ENCODE measurements around the gene CDCP1. TPM values are rescaled to one million over a fixed set of nuclear protein-coding genes. Genes with fewer than 3 reads are reported as not detected.

Gene CDCP1
- total RNA-seq, 1 experiment from 2014 or later = 0.13 TPM

- Histone ChIP-seq H3K4me3 (ENCODE audit: low read depth, low read length, poor library complexity, severe bottlenecking) (no peak overlapping the region), H3K27ac (ENCODE audit: low read depth, low read length, poor library complexity, severe bottlenecking) (no peak overlapping the region), H3K27me3 (replicated peaks; ENCODE audit: insufficient read depth, low read depth, low read length, poor library complexity) (no peaks in the 10 kb centered on the region), H3K4me1 (ENCODE audit: insufficient read depth, low read length, poor library complexity, severe bottlenecking) (no peaks in the 10 kb centered on the region), H3K36me3 (ENCODE audit: insufficient read depth, low read length, poor library complexity, severe bottlenecking) (no peaks in the 10 kb centered on the region), H3K9me3 (ENCODE audit: low read depth, low read length, poor library complexity, severe bottlenecking) (no peaks in the 10 kb centered on the region)
- CTCF ChIA-PET = no interaction called here
- POLR2A ChIA-PET (ENCODE audit: low non-redundant PET) = no interaction called here
- intact Hi-C loops (cut with micrococcal nuclease; ENCODE audit: unreplicated experiment) = no loop called here
- DNase-seq (ENCODE audit: low spot score) = no peak
- no peak for TF ChIP-seq EZH2 (IDR thresholded peaks at IDR 0.05; ENCODE audit: borderline replicate concordance, low read depth, low read length, poor library complexity, severe bottlenecking)
- no peak for TF ChIP-seq CTCF (conservative IDR thresholded peaks at IDR 0.05; ENCODE audit: low read depth, low read length)
- BruUV-seq (replicated peaks) = no TSS peak
These were observed 63.2 kb downstream of the CDCP1 start for GRCh38 chr3:45083023-45083422.

GRCh38 chr3:45082142-45082538 lies 64.0 kb downstream of the CDCP1 start:
- DNase-seq (ENCODE audit: low spot score) = peak; percentile 74

DNA sequence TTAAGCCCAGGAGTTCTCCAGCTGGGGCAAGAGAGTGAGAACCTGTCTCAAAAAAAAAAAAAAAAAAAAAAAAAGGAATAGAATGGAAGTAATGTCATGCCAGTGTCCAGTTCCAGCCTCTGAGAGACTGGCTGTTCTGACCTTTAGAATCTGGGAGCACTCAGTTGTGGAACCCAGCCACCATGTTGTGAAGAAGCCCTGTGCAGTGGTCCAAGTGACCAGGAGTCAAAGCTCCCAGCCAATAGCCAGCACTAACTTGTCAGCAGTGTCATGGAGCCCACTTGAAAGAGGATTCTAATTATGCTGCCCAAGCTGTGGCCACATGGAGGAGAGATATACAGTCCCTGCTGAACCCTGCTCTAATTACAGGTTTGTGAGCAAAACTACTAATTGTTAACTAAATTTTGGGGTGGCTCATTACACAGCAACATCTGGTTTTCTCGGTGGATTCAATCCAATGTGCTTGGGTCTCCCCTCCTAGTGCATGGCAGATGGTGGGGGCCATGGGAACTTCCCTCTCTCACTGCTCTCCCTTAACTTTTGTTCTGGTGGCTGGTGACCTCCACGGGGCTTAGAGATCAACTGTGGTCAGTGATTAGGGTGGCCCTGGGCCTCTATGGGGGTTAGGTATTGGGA lies 64.6 kb downstream of the CDCP1 start:
- Histone ChIP-seq H3K4me1 (ENCODE audit: insufficient read depth, low read length, poor library complexity, severe bottlenecking) (no peaks in the 10 kb centered on the region), H3K27ac (ENCODE audit: low read depth, low read length, poor library complexity, severe bottlenecking) (no peak overlapping the region), H3K9me3 (ENCODE audit: low read depth, low read length, poor library complexity, severe bottlenecking) (no peaks in the 10 kb centered on the region), H3K4me3 (ENCODE audit: low read depth, low read length, poor library complexity, severe bottlenecking) (no peak overlapping the region), H3K27me3 (replicated peaks; ENCODE audit: insufficient read depth, low read depth, low read length, poor library complexity) (no peaks in the 10 kb centered on the region), H3K36me3 (ENCODE audit: insufficient read depth, low read length, poor library complexity, severe bottlenecking) (no peaks in the 10 kb centered on the region)
- BruUV-seq (replicated peaks) = no TSS peak
- TF ChIP-seq EZH2 (IDR thresholded peaks at IDR 0.05; ENCODE audit: borderline replicate concordance, low read depth, low read length, poor library complexity, severe bottlenecking) (no peak), CTCF (conservative IDR thresholded peaks at IDR 0.05; ENCODE audit: low read depth, low read length) (no peak)
- CTCF ChIA-PET = no interaction called here
- DNase-seq (ENCODE audit: low spot score) = no peak
- POLR2A ChIA-PET (ENCODE audit: low non-redundant PET) = no interaction called here
- intact Hi-C loops (cut with micrococcal nuclease; ENCODE audit: unreplicated experiment) = no loop called here

More at GRCh38 chr3:45082142-45082538, 64.0 kb downstream of the CDCP1 start:
- H3K4me3 ChIP-seq (ENCODE audit: low read depth, low read length, poor library complexity, severe bottlenecking) = no peak overlapping the region
- no peaks in the 10 kb centered on the region for H3K27me3 ChIP-seq (replicated peaks; ENCODE audit: insufficient read depth, low read depth, low read length, poor library complexity)
- H3K9me3 ChIP-seq (ENCODE audit: low read depth, low read length, poor library complexity, severe bottlenecking) = no peaks in the 10 kb centered on the region
- CTCF ChIA-PET = no interaction called here
- no TSS peak for BruUV-seq (replicated peaks)
- no peaks in the 10 kb centered on the region for H3K36me3 ChIP-seq (ENCODE audit: insufficient read depth, low read length, poor library complexity, severe bottlenecking)
- intact Hi-C loops (cut with micrococcal nuclease; ENCODE audit: unreplicated experiment) = no loop called here
- H3K27ac ChIP-seq (ENCODE audit: low read depth, low read length, poor library complexity, severe bottlenecking) = no peak overlapping the region
- TF ChIP-seq CTCF (conservative IDR thresholded peaks at IDR 0.05; ENCODE audit: low read depth, low read length) (no peak), EZH2 (IDR thresholded peaks at IDR 0.05; ENCODE audit: borderline replicate concordance, low read depth, low read length, poor library complexity, severe bottlenecking) (no peak)
- no peaks in the 10 kb centered on the region for H3K4me1 ChIP-seq (ENCODE audit: insufficient read depth, low read length, poor library complexity, severe bottlenecking)
- POLR2A ChIA-PET (ENCODE audit: low non-redundant PET) = no interaction called here
